Mucosa of stomach (tissue), 1 donor: ENCODE results near the gene C9orf85.
A peak's percentile ranks its signal among the peaks of the same experiment; 100 is the strongest.

ENCODE experiments used
- H3K27me3 ChIP-seq: one replicate; pipeline ENCODE4 v1.7.0; 2013; ENCODE audit warnings: mild to moderate bottlenecking, low read length; ENCODE audit not compliant: control insufficient read depth, insufficient read depth
- H3K36me3 ChIP-seq: one replicate; pipeline ENCODE4 v1.7.0; 2013; ENCODE audit warnings: low read length; ENCODE audit not compliant: control insufficient read depth, insufficient read depth
- H3K4me1 ChIP-seq: one replicate; pipeline ENCODE4 v1.7.0; 2013; ENCODE audit warnings: mild to moderate bottlenecking, low read length; ENCODE audit not compliant: control insufficient read depth, insufficient read depth
- H3K4me3 ChIP-seq: one replicate; pipeline ENCODE4 v1.7.0; 2013; ENCODE audit warnings: low read length
- H3K9ac ChIP-seq: one replicate; pipeline ENCODE4 v1.7.0; 2013; ENCODE audit warnings: mild to moderate bottlenecking, low read length, moderate library complexity
- H3K9me3 ChIP-seq: one replicate; pipeline ENCODE4 v1.7.0; 2013; ENCODE audit warnings: mild to moderate bottlenecking, low read length, moderate library complexity; ENCODE audit not compliant: control insufficient read depth
- donor health status: Pancreatic carcinoma.

The C9orf85 gene

GRCh38 chr9:71911061-71911907 is at the start of gene C9orf85, which contains the start of gene ABHD17B:
TSS of gene C9orf85 (plus strand) at chr9:71911639. CDS start at chr9:71911735, 96 bp downstream.
TSS of gene ABHD17B (minus strand) at chr9:71911193. CDS start at chr9:71875080, 36,113 bp downstream.
- no peaks in the 10 kb centered on the region for H3K9me3 ChIP-seq
- peaks cover 21% of the 10 kb centered on the region for H3K4me1 ChIP-seq
- no peaks in the 10 kb centered on the region for H3K27me3 ChIP-seq
- no peaks in the 10 kb centered on the region for H3K36me3 ChIP-seq
- peak within 1 kb of the TSS; percentile 93 for H3K4me3 ChIP-seq
- H3K9ac ChIP-seq = peak within 1 kb of the TSS; percentile 82

DNA sequence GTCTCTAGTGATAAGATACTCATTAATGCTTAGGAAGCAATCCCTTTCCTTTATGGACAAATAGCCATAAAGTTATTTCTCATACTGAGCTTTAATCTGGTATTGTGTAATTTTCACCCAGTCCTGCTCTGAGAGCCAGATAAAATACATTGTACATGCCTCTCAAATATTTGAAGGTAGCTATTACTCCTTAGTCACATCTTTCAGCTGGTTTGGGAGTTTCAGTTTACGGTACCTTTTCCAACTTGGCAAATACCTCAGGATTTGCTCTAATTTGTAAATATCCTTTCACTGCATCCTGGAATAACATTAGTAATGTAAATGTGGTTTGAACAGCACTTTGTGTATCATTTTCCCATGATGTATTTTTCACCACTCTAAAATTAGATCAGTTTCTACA is 47.8 kb upstream of the C9orf85 start:
- no peaks in the 10 kb centered on the region for H3K36me3 ChIP-seq
- H3K4me1 ChIP-seq = no peaks in the 10 kb centered on the region
- no peak overlapping the region for H3K9ac ChIP-seq
- H3K27me3 ChIP-seq = no peaks in the 10 kb centered on the region
- H3K9me3 ChIP-seq = no peaks in the 10 kb centered on the region
- no peak overlapping the region for H3K4me3 ChIP-seq

DNA sequence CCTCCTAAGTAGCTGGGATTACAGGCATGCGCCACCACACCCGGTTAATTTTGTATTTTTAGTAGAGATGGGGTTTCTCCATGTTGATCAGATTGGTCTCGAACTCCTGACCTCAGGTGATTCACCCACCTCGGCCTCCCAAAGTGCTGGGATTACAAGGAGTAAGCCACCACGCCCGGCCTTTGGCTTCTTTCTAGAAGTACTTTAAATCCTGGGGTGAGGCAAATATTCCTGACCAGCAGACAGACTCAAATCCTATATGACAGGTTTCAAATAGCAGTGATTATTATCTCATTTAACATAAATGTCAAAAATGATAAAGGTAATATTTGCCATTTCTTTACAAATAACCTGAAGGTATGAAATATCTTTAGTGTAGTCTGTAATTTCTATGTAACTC is 36.1 kb upstream of the C9orf85 start:
- Histone ChIP-seq H3K36me3 (peaks cover 3% of the 10 kb centered on the region), H3K4me3 (no peak overlapping the region), H3K4me1 (no peaks in the 10 kb centered on the region), H3K9me3 (no peaks in the 10 kb centered on the region), H3K9ac (no peak overlapping the region), H3K27me3 (no peaks in the 10 kb centered on the region)

DNA sequence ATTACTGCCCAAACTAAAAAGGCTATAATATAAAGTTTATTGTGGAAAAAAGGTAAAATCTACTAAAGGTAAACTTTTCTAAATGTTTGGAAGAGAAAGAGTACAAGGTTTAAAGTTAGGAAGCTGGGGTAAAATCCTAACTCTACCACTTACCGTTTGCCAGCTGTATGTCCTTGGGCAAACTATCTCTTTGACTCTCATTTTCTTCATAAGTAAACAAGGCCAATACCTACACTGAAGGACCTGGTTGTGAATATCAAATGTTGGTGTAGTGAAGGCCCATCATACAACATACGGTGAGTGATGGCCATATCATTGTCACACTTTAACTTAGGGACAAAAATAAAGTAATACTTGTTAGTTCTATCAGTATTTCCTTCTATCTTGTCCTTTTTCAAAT is 35.3 kb upstream of the C9orf85 start:
- H3K27me3 ChIP-seq = no peaks in the 10 kb centered on the region
- no peaks in the 10 kb centered on the region for H3K9me3 ChIP-seq
- H3K4me1 ChIP-seq = no peaks in the 10 kb centered on the region
- H3K4me3 ChIP-seq = no peak overlapping the region
- H3K36me3 ChIP-seq = peaks cover 3% of the 10 kb centered on the region
- H3K9ac ChIP-seq = no peak overlapping the region

DNA sequence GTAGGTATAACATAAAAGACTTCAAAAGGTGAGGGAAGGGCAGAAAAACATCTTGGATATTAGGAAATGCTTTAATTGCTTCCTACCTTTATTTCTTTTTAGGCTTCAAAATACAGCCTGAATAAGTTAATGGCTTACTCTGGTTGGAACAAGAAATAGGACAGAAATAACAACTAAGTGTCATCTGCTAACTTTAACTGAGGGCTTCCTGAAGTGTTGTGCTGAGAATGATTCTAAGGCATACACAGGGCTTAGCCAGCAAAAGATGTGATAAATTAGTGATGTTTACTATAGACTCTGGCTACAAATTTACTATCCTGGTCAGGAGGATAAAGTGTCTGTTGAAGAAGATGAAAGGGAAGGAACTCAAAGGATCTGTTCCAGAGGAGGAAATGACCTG is 34.6 kb upstream of the C9orf85 start:
- Histone ChIP-seq H3K27me3 (no peaks in the 10 kb centered on the region), H3K4me1 (no peaks in the 10 kb centered on the region), H3K4me3 (no peak overlapping the region), H3K9ac (no peak overlapping the region), H3K9me3 (no peaks in the 10 kb centered on the region), H3K36me3 (peaks cover 3% of the 10 kb centered on the region)

DNA sequence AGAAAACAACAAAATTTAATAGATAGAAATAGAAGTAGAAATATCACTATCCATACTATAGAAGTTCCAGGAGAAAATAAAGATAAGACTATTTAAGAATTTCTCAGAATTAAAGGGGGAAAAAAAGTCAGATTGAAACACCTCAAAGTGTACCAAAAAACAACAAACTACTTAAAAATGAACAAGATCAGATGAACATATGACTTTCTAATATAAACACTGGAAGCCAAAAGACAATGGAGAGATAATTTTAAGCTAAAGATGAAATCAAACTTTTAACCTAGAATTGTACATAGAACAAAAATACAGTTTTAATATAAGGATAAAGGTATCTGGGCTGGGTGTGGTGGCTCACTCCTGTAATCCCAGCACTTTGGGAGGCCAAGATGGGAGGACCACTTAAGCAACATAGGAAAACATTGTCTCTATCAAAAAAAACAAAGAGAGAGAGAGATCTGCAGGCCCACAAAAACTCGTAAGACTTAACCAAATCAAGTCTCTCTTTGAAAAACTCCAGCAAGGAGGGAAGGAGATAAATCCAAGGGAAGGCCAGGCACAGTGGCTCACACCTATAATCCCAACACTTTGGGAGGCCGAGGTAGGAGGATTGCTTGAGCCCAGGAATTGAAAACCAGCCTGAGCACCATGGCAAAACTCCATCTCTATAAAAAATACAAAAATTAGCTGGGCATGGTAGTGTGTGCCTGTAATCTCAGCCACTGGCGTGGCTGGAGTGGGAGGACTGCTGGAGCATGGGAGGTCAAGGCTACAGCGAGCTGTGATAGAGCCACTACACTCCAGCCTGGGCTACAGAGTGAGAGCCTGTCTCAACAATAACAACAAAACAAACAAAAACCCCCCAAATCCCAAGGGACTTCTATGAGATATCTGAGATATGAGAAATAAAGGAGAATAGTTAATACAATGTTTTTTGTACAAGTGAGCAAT is 32.8 kb upstream of the C9orf85 start:
- peaks cover 3% of the 10 kb centered on the region for H3K36me3 ChIP-seq
- H3K9ac ChIP-seq = no peak overlapping the region
- H3K27me3 ChIP-seq = no peaks in the 10 kb centered on the region
- no peaks in the 10 kb centered on the region for H3K9me3 ChIP-seq
- no peak overlapping the region for H3K4me3 ChIP-seq
- no peaks in the 10 kb centered on the region for H3K4me1 ChIP-seq

GRCh38 chr9:71879644-71880174 is 31.7 kb upstream of the C9orf85 start:
- Histone ChIP-seq H3K36me3 (peaks cover under 1% of the 10 kb centered on the region), H3K4me1 (no peaks in the 10 kb centered on the region), H3K4me3 (no peak overlapping the region), H3K9me3 (no peaks in the 10 kb centered on the region), H3K9ac (no peak overlapping the region), H3K27me3 (no peaks in the 10 kb centered on the region)

GRCh38 chr9:71884005-71884404 is 27.4 kb upstream of the C9orf85 start:
- Histone ChIP-seq H3K4me1 (no peaks in the 10 kb centered on the region), H3K4me3 (no peak overlapping the region), H3K9ac (no peak overlapping the region), H3K27me3 (no peaks in the 10 kb centered on the region), H3K36me3 (no peaks in the 10 kb centered on the region), H3K9me3 (no peaks in the 10 kb centered on the region)

GRCh38 chr9:71885467-71885866 is 26.0 kb upstream of the C9orf85 start:
- Histone ChIP-seq H3K4me3 (no peak overlapping the region), H3K9me3 (no peaks in the 10 kb centered on the region), H3K36me3 (no peaks in the 10 kb centered on the region), H3K27me3 (no peaks in the 10 kb centered on the region), H3K4me1 (no peaks in the 10 kb centered on the region), H3K9ac (no peak overlapping the region)

DNA sequence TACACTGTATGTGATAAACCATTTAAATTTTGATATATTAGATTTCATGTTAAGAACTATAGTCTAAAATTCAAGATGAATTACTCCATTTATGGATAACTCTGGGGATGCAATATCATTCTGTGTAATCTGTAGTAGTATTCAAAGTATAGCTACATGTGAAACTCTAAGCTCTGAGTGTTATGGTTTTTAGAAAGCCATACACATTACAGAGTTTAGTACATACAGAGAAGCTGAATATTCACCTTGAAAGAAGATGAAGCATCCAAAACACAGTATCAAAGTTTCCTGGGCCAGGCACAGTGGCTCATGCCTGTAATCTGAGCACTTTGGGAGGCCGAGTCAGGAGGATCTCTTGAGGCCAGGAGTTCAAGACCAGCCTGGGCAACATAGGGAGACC is 25.4 kb upstream of the C9orf85 start:
- H3K4me1 ChIP-seq = no peaks in the 10 kb centered on the region
- no peaks in the 10 kb centered on the region for H3K27me3 ChIP-seq
- no peak overlapping the region for H3K4me3 ChIP-seq
- no peaks in the 10 kb centered on the region for H3K9me3 ChIP-seq
- no peak overlapping the region for H3K9ac ChIP-seq
- H3K36me3 ChIP-seq = no peaks in the 10 kb centered on the region

DNA sequence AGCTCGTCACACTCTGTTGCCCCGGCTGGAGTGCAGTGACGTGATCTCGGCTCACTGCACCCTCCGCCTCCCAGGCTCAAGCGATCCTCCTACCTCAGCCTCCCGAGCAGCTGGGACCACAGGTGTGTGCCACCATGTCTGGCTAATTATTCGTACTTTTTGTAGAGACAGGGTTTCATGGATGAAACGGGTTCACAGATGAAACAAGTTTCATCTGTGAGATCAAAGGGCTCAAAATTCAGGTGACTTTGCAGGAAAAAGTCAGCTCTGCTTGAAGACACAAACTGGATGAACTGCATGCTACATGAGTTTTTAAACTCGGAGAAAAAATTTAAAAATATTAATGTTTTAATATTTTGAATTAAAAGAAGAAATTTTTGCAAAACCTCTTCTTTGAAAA is 24.9 kb upstream of the C9orf85 start:
- Histone ChIP-seq H3K4me3 (no peak overlapping the region), H3K4me1 (no peaks in the 10 kb centered on the region), H3K36me3 (no peaks in the 10 kb centered on the region), H3K9ac (no peak overlapping the region), H3K9me3 (no peaks in the 10 kb centered on the region), H3K27me3 (no peaks in the 10 kb centered on the region)

DNA sequence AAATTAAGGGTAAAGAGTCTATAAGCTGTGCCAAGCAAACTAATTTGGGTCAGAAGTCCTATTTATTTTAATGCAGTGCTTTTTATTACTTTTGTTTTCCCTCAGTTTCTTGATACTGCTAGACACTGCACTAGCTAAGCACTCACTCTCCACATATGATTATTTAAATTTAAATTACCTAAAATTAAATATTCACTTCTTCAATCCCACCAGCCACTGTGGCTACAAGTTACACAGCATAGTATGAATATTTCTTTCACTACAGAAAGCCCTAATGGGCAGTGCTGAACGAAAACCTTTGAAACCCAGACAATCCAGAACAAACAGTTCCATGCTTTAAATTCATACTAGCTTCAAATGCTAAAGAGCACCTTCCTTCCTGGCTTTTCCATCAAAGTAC is 24.1 kb upstream of the C9orf85 start:
- no peaks in the 10 kb centered on the region for H3K27me3 ChIP-seq
- no peaks in the 10 kb centered on the region for H3K9me3 ChIP-seq

More for the DNA sequence above, 24.1 kb upstream of the C9orf85 start:
- Histone ChIP-seq H3K4me3 (no peak overlapping the region), H3K9ac (no peak overlapping the region), H3K36me3 (no peaks in the 10 kb centered on the region), H3K4me1 (no peaks in the 10 kb centered on the region)
